AG10803 (cell line): Measurements from ENCODE around the gene COL4A1.

ENCODE experiments used
- DNase-seq: peaks from one replicate; pipeline ENCODE4 v3.0.0; 2010; ENCODE audit warnings: low read depth
- H3K4me3 ChIP-seq: 2 replicates; pipeline ENCODE4 v1.5.1; 2011; ENCODE audit warnings: mild to moderate bottlenecking, low read length, control low read depth
- CTCF ChIP-seq: conservative IDR thresholded peaks from 2 replicates; pipeline ENCODE4 v1.5.1; 2011; ENCODE audit warnings: mild to moderate bottlenecking, low read length, control low read depth, inconsistent platforms

The COL4A1 gene

GRCh38 chr13:110268061-110268460 is 38.9 kb downstream of the COL4A1 start:
- no peak for DNase-seq
- H3K4me3 ChIP-seq: no peak overlapping the region
- TF ChIP-seq CTCF: no peak

- no peak overlapping the region for H3K4me3 ChIP-seq
- DNase-seq: no peak
- TF ChIP-seq CTCF: no peak
Measured at GRCh38 chr13:110266983-110267382, 40.0 kb downstream of the COL4A1 start.

- no peak for TF ChIP-seq CTCF
- DNase-seq: no peak
- no peak overlapping the region for H3K4me3 ChIP-seq
Measured at GRCh38 chr13:110266431-110266809, 40.5 kb downstream of the COL4A1 start.

GRCh38 chr13:110265682-110266430 is 41.1 kb downstream of the COL4A1 start:
- DNase-seq: no peak
- TF ChIP-seq CTCF: no peak
- H3K4me3 ChIP-seq: no peak overlapping the region

- no peak for DNase-seq
- H3K4me3 ChIP-seq: no peak overlapping the region
Measured at GRCh38 chr13:110265341-110265681, 41.6 kb downstream of the COL4A1 start.

GRCh38 chr13:110264685-110265275 is 42.2 kb downstream of the COL4A1 start:
- no peak for TF ChIP-seq CTCF
- H3K4me3 ChIP-seq: no peak overlapping the region
- no peak for DNase-seq

More at GRCh38 chr13:110265341-110265681, 41.6 kb downstream of the COL4A1 start:
- no peak for TF ChIP-seq CTCF

GRCh38 chr13:110263888-110264287 is 43.1 kb downstream of the COL4A1 start:
- H3K4me3 ChIP-seq: no peak overlapping the region
- TF ChIP-seq CTCF: no peak
- no peak for DNase-seq
